ENCODE measurements around the gene KLHDC1. TPM values are rescaled to one million over a fixed set of nuclear protein-coding genes. Genes with fewer than 3 reads are reported as not detected.
A peak's percentile ranks its signal among the peaks of the same experiment; 100 is the strongest.

KLHDC1 gene
- total RNA-seq, 1 experiment from 2014 or later: 0.98 TPM

DNA sequence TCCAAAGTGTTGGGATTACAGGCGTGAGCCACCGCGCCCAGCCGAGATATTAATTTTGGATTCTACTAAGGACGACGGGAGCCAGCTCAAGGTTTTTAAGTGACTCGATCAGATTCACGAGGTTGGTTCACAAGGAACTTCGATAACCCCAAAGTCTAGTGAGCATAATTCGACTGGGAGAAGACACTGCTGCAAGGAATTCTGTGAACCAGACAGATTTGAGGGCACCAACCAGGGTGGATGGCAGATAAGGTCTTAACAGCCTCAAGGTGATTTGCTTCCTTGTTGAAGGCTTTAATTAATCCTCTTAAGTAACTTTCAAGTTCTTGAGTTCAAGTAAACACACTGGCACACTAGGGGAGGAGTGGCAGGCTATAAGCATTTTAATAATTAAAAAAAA lies 73.9 kb downstream of the KLHDC1 start:
- intact Hi-C loops (cut with micrococcal nuclease; ENCODE audit: unreplicated experiment): loop anchor here (1.0 to 10.0 kb wide), 2 partner anchors 74 to 338 kb away; partner anchors contain the start of gene KLHDC1
- no peaks in the 10 kb centered on the region for H3K27me3 ChIP-seq (replicated peaks; ENCODE audit: control insufficient read depth, insufficient read depth, low read length)
- no peak for DNase-seq

DNA sequence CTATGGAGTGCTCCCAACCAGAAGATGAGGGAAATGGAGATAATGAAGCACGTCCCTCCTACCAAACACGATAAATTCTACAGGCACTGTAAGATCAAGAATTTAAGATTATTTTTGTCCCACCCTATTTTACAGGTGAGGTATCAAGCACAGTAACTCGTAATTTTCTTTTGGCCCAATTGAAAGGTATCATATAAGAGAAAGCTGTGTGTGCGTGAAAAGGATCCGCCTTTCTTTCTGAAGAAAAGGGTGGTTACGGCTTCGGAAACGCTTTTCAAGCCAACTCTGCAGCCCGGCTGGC lies 74.3 kb downstream of the KLHDC1 start:
- Mint-ChIP-seq H3K27ac (ENCODE audit: unreplicated experiment) (peak overlapping the region; percentile 79), H3K4me3 (ENCODE audit: unreplicated experiment) (peak overlapping the region; percentile 79), H3K4me1 (ENCODE audit: low read depth, unreplicated experiment) (peaks cover 14% of the 10 kb centered on the region), H3K9me3 (ENCODE audit: unreplicated experiment) (no peaks in the 10 kb centered on the region), H3K27me3 (ENCODE audit: insufficient read depth, unreplicated experiment) (no peaks in the 10 kb centered on the region), H3K36me3 (ENCODE audit: insufficient read depth, unreplicated experiment) (peaks cover 45% of the 10 kb centered on the region)
- Histone ChIP-seq H3K9me3 (no peaks in the 10 kb centered on the region), H3K27me3 (replicated peaks; ENCODE audit: control insufficient read depth, insufficient read depth, low read length) (no peaks in the 10 kb centered on the region), H3K36me3 (ENCODE audit: control insufficient read depth, insufficient read depth, low read length) (no peaks in the 10 kb centered on the region), H3K4me1 (peaks cover 39% of the 10 kb centered on the region), H3K4me3 (ENCODE audit: low read depth, low read length) (peak overlapping the region; percentile 99)
- POLR2A ChIA-PET: interaction anchor here (0.6 to 3.3 kb wide), 19 partner anchors 10 to 1237 kb away, joined by 3 to 22 read pairs (median 4); partner anchors contain the start of genes POLE2 and RPS29
- intact Hi-C loops (cut with micrococcal nuclease; ENCODE audit: unreplicated experiment): loop anchor here (1.0 to 10.0 kb wide), 2 partner anchors 74 to 338 kb away; partner anchors contain the start of gene KLHDC1
- BruUV-seq (replicated peaks): TSS peak; percentile 54
- CTCF ChIA-PET: interaction anchor here (0.6 to 3.0 kb wide), 7 partner anchors 9 to 133 kb away, joined by 3 to 23 read pairs (median 5); partner anchors contain the start of genes DNAAF2 and POLE2
- TF ChIP-seq, protein P1, sequence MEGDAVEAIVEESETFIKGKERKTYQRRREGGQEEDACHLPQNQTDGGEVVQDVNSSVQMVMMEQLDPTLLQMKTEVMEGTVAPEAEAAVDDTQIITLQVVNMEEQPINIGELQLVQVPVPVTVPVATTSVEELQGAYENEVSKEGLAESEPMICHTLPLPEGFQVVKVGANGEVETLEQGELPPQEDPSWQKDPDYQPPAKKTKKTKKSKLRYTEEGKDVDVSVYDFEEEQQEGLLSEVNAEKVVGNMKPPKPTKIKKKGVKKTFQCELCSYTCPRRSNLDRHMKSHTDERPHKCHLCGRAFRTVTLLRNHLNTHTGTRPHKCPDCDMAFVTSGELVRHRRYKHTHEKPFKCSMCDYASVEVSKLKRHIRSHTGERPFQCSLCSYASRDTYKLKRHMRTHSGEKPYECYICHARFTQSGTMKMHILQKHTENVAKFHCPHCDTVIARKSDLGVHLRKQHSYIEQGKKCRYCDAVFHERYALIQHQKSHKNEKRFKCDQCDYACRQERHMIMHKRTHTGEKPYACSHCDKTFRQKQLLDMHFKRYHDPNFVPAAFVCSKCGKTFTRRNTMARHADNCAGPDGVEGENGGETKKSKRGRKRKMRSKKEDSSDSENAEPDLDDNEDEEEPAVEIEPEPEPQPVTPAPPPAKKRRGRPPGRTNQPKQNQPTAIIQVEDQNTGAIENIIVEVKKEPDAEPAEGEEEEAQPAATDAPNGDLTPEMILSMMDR (IDR thresholded peaks at IDR 0.05; ENCODE audit: insufficient read depth in 1 of 2, low read depth in 1 of 2, low read length in 1 of 2, severe bottlenecking in 1 of 2, unreplicated experiment in 1 of 2): no peak
- DNase-seq: no peak

More for the DNA sequence above, 73.9 kb downstream of the KLHDC1 start:
- no peaks in the 10 kb centered on the region for H3K36me3 ChIP-seq (ENCODE audit: control insufficient read depth, insufficient read depth, low read length)
- H3K36me3 Mint-ChIP-seq (ENCODE audit: insufficient read depth, unreplicated experiment): peaks cover 45% of the 10 kb centered on the region
- H3K27ac Mint-ChIP-seq (ENCODE audit: unreplicated experiment): peak overlapping the region; percentile 79
- peaks cover 39% of the 10 kb centered on the region for H3K4me1 ChIP-seq
- no peaks in the 10 kb centered on the region for H3K9me3 ChIP-seq
- peak overlapping the region; percentile 79 for H3K4me3 Mint-ChIP-seq (ENCODE audit: unreplicated experiment)
- H3K27me3 Mint-ChIP-seq (ENCODE audit: insufficient read depth, unreplicated experiment): no peaks in the 10 kb centered on the region
- TF ChIP-seq, protein P1 (IDR thresholded peaks at IDR 0.05; ENCODE audit: insufficient read depth in 1 of 2, low read depth in 1 of 2, low read length in 1 of 2, severe bottlenecking in 1 of 2, unreplicated experiment in 1 of 2): no peak
- CTCF ChIA-PET: interaction anchor here (0.6 to 3.0 kb wide), 7 partner anchors 10 to 133 kb away, joined by 3 to 23 read pairs (median 5); partner anchors contain the start of genes DNAAF2 and POLE2
- no peaks in the 10 kb centered on the region for H3K9me3 Mint-ChIP-seq (ENCODE audit: unreplicated experiment)
- POLR2A ChIA-PET: interaction anchor here (0.6 to 3.3 kb wide), 17 partner anchors 11 to 1238 kb away, joined by 3 to 22 read pairs (median 4); partner anchors contain the start of genes POLE2 and RPS29
- peaks cover 18% of the 10 kb centered on the region for H3K4me1 Mint-ChIP-seq (ENCODE audit: low read depth, unreplicated experiment)
- no TSS peak for BruUV-seq (replicated peaks)
- H3K4me3 ChIP-seq (ENCODE audit: low read depth, low read length): peak overlapping the region; percentile 99

DNA sequence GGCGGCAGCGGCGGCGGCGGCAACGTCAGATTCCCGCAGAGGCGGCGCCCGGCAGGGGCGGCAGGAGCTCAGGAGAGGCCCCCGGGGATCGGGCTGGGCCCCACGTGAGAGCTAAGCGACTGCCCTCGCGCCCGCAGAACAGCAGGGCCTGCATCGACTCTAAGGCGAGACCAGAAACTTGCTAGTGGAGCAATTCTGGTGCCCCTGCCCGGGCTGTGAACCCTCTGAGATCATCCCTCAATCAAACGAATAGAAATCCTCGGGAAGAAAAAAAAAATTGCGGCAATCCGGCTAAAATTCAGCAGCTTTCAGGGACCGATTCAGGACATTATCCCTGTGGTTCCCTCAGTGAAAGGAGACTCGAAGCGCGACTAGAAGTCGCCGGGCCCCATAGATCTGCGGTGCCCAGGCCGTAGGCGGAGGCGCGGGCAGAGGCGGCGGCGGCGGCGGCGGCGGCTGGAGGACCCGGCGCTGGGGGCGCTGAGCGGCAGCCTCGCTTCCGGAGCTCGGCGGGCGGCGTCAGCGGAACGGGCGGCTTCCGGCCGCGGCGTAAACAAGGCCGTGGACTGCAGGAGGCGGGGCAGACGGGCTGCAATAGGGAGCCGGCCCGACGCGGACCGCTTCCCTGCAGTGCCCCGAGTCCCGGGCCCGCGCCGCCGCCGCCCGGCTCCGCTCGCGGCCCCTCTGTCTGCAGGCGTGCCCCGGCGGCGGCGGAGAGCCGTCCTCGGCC lies 74.8 kb downstream of the KLHDC1 start, which contains the start of gene KLHDC2:
TSS of gene KLHDC2 (plus strand) at position 583 of the 730 bp plus-strand sequence. CDS start 316 bp downstream, outside the sequence.
- H3K27ac Mint-ChIP-seq (ENCODE audit: unreplicated experiment): peak within 1 kb of the TSS; percentile 79
- no TSS peak for BruUV-seq (replicated peaks)
- no peaks in the 10 kb centered on the region for H3K9me3 Mint-ChIP-seq (ENCODE audit: unreplicated experiment)
- ChIA-PET CTCF (interaction anchor here (0.5 to 3.0 kb wide), 8 partner anchors 9 to 134 kb away, joined by 3 to 23 read pairs (median 4); partner anchors contain the start of genes DNAAF2 and POLE2), POLR2A (interaction anchor here (0.6 to 3.3 kb wide), 24 partner anchors 10 to 1237 kb away, joined by 3 to 22 read pairs (median 4); partner anchors contain the start of genes MGAT2, POLE2, RPL36AL and RPS29)
- Histone ChIP-seq H3K36me3 (ENCODE audit: control insufficient read depth, insufficient read depth, low read length) (no peaks in the 10 kb centered on the region), H3K4me3 (ENCODE audit: low read depth, low read length) (peak within 1 kb of the TSS; percentile 99), H3K9me3 (no peaks in the 10 kb centered on the region), H3K4me1 (peaks cover 35% of the 10 kb centered on the region), H3K27me3 (replicated peaks; ENCODE audit: control insufficient read depth, insufficient read depth, low read length) (no peaks in the 10 kb centered on the region)
- H3K27me3 Mint-ChIP-seq (ENCODE audit: insufficient read depth, unreplicated experiment): no peaks in the 10 kb centered on the region
- intact Hi-C loops (cut with micrococcal nuclease; ENCODE audit: unreplicated experiment): loop anchor here (1.0 to 10.0 kb wide), 2 partner anchors 74 to 337 kb away; partner anchors contain the start of gene KLHDC1
- H3K4me3 Mint-ChIP-seq (ENCODE audit: unreplicated experiment): peak within 1 kb of the TSS; percentile 79
- peaks cover 45% of the 10 kb centered on the region for H3K36me3 Mint-ChIP-seq (ENCODE audit: insufficient read depth, unreplicated experiment)
- peaks cover 10% of the 10 kb centered on the region for H3K4me1 Mint-ChIP-seq (ENCODE audit: low read depth, unreplicated experiment)
- DNase-seq: peak; percentile 88 to 94
- TF ChIP-seq, protein P1 (IDR thresholded peaks at IDR 0.05; ENCODE audit: insufficient read depth in 1 of 2, low read depth in 1 of 2, low read length in 1 of 2, severe bottlenecking in 1 of 2, unreplicated experiment in 1 of 2): no peak
